HG02943 (cell line): ENCODE results near the gene MUC12.
"Not testable (repeated sequence)": the region's sequence is repeated elsewhere in the genome, so short reads cannot be mapped to it uniquely, and the experiment has no call there.

ENCODE experiments used
- ATAC-seq: cut with Tn5 transposase; IDR thresholded peaks from one replicate; pipeline ENCODE4 v1.9.1; 2021; ENCODE audit warnings: mild to moderate bottlenecking, low read depth, moderate library complexity; ENCODE audit not compliant: unreplicated experiment

MUC12 gene

DNA sequence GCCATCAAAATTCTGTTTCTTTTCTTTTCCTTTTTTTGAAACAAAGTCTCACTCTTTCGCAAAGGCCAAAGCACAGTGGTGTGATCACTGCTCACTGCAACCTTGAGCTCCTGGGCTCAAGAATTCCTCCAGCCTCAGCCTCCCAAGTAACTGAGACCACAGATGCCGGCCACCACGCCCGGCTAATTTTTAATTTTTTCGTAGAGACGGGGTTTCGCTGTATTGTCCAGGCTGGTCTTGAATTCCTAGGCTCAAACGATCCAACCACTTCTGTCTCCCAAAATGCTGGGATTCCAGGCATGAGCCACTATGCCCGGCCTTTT lies 90.2 kb downstream of the MUC12 start:
- no peak for ATAC-seq

GRCh38 chr7:101060992-101061391 lies 91.6 kb downstream of the MUC12 start:
- no peak for ATAC-seq

DNA sequence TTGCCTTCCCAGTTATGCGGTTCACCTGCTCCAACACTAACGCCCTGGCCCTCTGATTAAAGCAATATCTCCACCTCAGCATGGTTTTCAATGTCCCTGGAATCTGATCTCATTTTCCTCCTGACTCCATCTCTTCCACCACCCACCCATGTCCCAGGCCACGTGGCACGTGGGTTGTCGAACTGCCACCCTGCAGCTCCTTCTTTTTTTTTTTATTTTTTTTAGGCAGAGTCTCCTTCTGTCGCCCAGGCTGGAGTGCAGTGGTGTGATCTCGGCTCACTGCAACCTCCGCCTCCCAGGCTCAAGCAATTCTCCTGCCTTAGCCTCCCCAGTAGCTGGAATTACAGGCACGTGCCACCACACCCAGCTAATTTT lies 94.8 kb downstream of the MUC12 start:
- ATAC-seq = not testable (repeated sequence)

GRCh38 chr7:101065162-101065561 lies 95.8 kb downstream of the MUC12 start:
- not testable (repeated sequence) for ATAC-seq

- no peak for ATAC-seq
Measured at GRCh38 chr7:101066141-101066832, 96.9 kb downstream of the MUC12 start.

DNA sequence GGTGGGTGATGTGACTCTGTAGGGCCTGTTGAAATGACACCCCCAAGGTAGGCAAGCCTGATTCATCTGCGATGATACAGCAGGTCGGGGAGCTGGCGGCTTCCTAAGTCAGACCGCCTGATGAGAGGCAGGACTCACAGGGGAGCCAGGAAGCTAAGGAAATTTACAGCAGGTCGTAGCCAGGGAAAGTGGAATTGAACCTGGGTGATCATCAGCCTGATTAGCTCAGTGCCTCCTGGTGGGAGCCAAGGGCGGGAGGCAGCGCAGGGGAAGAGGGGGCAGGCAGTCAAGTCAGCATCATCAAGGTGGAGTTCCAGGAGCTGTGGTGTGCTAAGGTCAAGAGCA lies 97.4 kb downstream of the MUC12 start:
- ATAC-seq = no peak

- no peak for ATAC-seq
Measured at GRCh38 chr7:101068401-101068800, 99.0 kb downstream of the MUC12 start.
